Neural cell (in vitro differentiated cells): Measurements from ENCODE around the gene PARVB. TPM values are rescaled to one million over a fixed set of nuclear protein-coding genes. Genes with fewer than 3 reads are reported as not detected.

ENCODE experiments used
- H2AFZ ChIP-seq: fragments of 200-600, 300-800 bp; sonication (generic), shearing (Covaris generic); 2 replicates; pipeline ENCODE4 v1.6.0; 2014; ENCODE audit warnings: low read depth, mild to moderate bottlenecking, antibody characterized with exemption, low read length, moderate library complexity
- H3F3A ChIP-seq: fragments of 200-600 bp; shearing (Covaris generic); 2 replicates; pipeline ENCODE4 v1.6.1; 2016; ENCODE audit warnings: mild to moderate bottlenecking, moderate library complexity, mixed read lengths, antibody characterized with exemption, low read length; ENCODE audit not compliant: insufficient read depth, poor library complexity, severe bottlenecking
- H3K27ac ChIP-seq: fragments of 200-600, 300-800 bp; sonication (generic), shearing (Covaris generic); 2 replicates; pipeline ENCODE4 v1.5.1; 2014; ENCODE audit warnings: mild to moderate bottlenecking, low read length, moderate library complexity
- H3K27me3 ChIP-seq: fragments of 300-800, 200-600 bp; sonication (generic), shearing (Covaris generic); 2 replicates; pipeline ENCODE4 v1.6.0; 2014; ENCODE audit warnings: mild to moderate bottlenecking, low read depth, low read length, moderate library complexity; ENCODE audit not compliant: insufficient read depth
- H3K36me3 ChIP-seq: fragments of 300-800, 200-600 bp; sonication (generic), shearing (Covaris generic); 2 replicates; pipeline ENCODE4 v1.5.1; 2014; ENCODE audit warnings: mild to moderate bottlenecking, antibody characterized with exemption, low read length, moderate library complexity; ENCODE audit not compliant: insufficient read depth
- H3K4me2 ChIP-seq: fragments of 300-800, 200-600 bp; sonication (generic), shearing (Covaris generic); 2 replicates; pipeline ENCODE4 v1.6.0; 2014; ENCODE audit warnings: mild to moderate bottlenecking, low read length
- H3K4me3 ChIP-seq: fragments of 300-800, 200-600 bp; sonication (generic), shearing (Covaris generic); 2 replicates; pipeline ENCODE4 v1.5.1; 2014; ENCODE audit warnings: mild to moderate bottlenecking, low read length, moderate library complexity
- H3K79me2 ChIP-seq: fragments of 200-600 bp; shearing (Covaris generic); replicated peaks from 2 replicates; pipeline ENCODE4 v1.6.0; 2014; ENCODE audit warnings: mild to moderate bottlenecking, low read length, moderate library complexity; ENCODE audit not compliant: insufficient read depth
- H3K9ac ChIP-seq: fragments of 300-800, 200-600 bp; sonication (generic), shearing (Covaris generic); 2 replicates; pipeline ENCODE4 v1.6.1; 2016; ENCODE audit warnings: mild to moderate bottlenecking, low read length, mixed read lengths
- H3K9me2 ChIP-seq: fragments of 200-600 bp; shearing (Covaris generic); 2 replicates; pipeline ENCODE4 v1.6.1; 2016; ENCODE audit warnings: mild to moderate bottlenecking, low read length, mixed read lengths; ENCODE audit not compliant: insufficient read depth
- H3K9me3 ChIP-seq: fragments of 200-600, 300-800 bp; sonication (generic), shearing (Covaris generic); 2 replicates; pipeline ENCODE4 v1.6.1; 2016; ENCODE audit warnings: mild to moderate bottlenecking, mixed run types, low read length, moderate library complexity, mixed read lengths
- H4K20me1 ChIP-seq: fragments of 200-600 bp; shearing (Covaris generic); 2 replicates; pipeline ENCODE4 v1.6.1; 2016; ENCODE audit warnings: mild to moderate bottlenecking, mixed run types; ENCODE audit not compliant: insufficient read depth
- EP300 ChIP-seq: fragments of 450-650 bp; conservative IDR thresholded peaks from 2 replicates; pipeline ENCODE4 v1.6.1; 2014; ENCODE audit warnings: antibody characterized with exemption, mild to moderate bottlenecking, moderate library complexity; ENCODE audit not compliant: poor library complexity, severe bottlenecking
- EZH2 ChIP-seq: fragments of 200-600, 300-800 bp; shearing (Covaris generic), sonication (generic); IDR thresholded peaks from 2 replicates; pipeline ENCODE4 v1.6.1; 2014; ENCODE audit warnings: antibody characterized with exemption, low read length, borderline replicate concordance, mild to moderate bottlenecking; ENCODE audit not compliant: insufficient read depth, poor library complexity, severe bottlenecking
- MXI1 ChIP-seq: fragments of 450-650 bp; conservative IDR thresholded peaks from 2 replicates; pipeline ENCODE4 v1.6.1; 2014; ENCODE audit warnings: antibody characterized with exemption, mild to moderate bottlenecking; ENCODE audit not compliant: poor library complexity, severe bottlenecking
- POLR2AphosphoS5 ChIP-seq: IDR thresholded peaks from 2 replicates; pipeline ENCODE4 v1.6.1; 2012
- RAD21 ChIP-seq: fragments of 450-650 bp; conservative IDR thresholded peaks from 2 replicates; pipeline ENCODE4 v1.6.1; 2014; ENCODE audit warnings: antibody characterized with exemption, mild to moderate bottlenecking, moderate library complexity
- SMC3 ChIP-seq: fragments of 450-650 bp; conservative IDR thresholded peaks from 2 replicates; pipeline ENCODE4 v1.6.1; 2014; ENCODE audit warnings: antibody characterized with exemption, mild to moderate bottlenecking, moderate library complexity; ENCODE audit not compliant: poor library complexity
- TAF1 ChIP-seq: IDR thresholded peaks from 2 replicates; pipeline ENCODE4 v1.6.1; 2012; ENCODE audit warnings: low read depth
- polyA plus RNA-seq: library from polyadenylated mRNA; depleted of rRNA; stranded (reverse); fragments of >200 nt; gene quantifications from 2 replicates; pipeline ENCODE4 v1.2.3, GENCODE V29; 2014
- TF ChIP-seq, protein P1 (sequence below): IDR thresholded peaks from 2 replicates; pipeline ENCODE4 v1.6.1; 2012; ENCODE audit warnings: borderline replicate concordance
- TF ChIP-seq, protein P2 (sequence below): fragments of 450-650 bp; IDR thresholded peaks from 2 replicates; pipeline ENCODE4 v1.5.1; 2014; ENCODE audit warnings: antibody characterized with exemption, mild to moderate bottlenecking, moderate library complexity; ENCODE audit not compliant: poor library complexity, severe bottlenecking

PARVB gene
- polyA plus RNA-seq, 1 donor from 2014 or later, result 1.2 TPM

DNA sequence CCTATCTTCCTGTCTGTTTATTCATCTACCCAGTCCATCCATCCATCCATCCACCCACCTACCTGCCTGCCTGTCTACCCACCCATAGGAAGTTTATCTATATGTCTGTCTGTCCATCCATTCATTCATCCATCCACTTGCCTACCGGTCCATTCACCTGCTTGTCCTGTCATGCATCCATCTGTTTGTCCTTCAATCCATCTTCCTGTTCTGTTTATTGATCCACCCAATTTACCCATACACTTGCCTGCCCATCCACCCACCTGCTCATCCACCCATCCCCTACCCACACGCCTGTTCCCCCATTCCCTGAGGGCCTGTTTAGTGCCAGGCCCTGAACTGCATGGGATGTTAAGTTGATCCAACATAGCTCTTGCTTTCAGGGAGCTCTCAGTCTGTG is 175.1 kb downstream of the PARVB start:
- Histone ChIP-seq H2AFZ (no peak overlapping the region), H3K9me2 (no peaks in the 10 kb centered on the region), H4K20me1 (no peaks in the 10 kb centered on the region), H3K9me3 (no peaks in the 10 kb centered on the region), H3K36me3 (no peaks in the 10 kb centered on the region), H3K4me2 (no peak overlapping the region), H3K9ac (no peak overlapping the region), H3F3A (no peaks in the 10 kb centered on the region), H3K27ac (no peak overlapping the region), H3K4me3 (no peak overlapping the region), H3K27me3 (no peaks in the 10 kb centered on the region), H3K79me2 (no peaks in the 10 kb centered on the region)
- TF ChIP-seq, protein P1, sequence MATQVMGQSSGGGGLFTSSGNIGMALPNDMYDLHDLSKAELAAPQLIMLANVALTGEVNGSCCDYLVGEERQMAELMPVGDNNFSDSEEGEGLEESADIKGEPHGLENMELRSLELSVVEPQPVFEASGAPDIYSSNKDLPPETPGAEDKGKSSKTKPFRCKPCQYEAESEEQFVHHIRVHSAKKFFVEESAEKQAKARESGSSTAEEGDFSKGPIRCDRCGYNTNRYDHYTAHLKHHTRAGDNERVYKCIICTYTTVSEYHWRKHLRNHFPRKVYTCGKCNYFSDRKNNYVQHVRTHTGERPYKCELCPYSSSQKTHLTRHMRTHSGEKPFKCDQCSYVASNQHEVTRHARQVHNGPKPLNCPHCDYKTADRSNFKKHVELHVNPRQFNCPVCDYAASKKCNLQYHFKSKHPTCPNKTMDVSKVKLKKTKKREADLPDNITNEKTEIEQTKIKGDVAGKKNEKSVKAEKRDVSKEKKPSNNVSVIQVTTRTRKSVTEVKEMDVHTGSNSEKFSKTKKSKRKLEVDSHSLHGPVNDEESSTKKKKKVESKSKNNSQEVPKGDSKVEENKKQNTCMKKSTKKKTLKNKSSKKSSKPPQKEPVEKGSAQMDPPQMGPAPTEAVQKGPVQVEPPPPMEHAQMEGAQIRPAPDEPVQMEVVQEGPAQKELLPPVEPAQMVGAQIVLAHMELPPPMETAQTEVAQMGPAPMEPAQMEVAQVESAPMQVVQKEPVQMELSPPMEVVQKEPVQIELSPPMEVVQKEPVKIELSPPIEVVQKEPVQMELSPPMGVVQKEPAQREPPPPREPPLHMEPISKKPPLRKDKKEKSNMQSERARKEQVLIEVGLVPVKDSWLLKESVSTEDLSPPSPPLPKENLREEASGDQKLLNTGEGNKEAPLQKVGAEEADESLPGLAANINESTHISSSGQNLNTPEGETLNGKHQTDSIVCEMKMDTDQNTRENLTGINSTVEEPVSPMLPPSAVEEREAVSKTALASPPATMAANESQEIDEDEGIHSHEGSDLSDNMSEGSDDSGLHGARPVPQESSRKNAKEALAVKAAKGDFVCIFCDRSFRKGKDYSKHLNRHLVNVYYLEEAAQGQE, result no peak
- TF ChIP-seq POLR2AphosphoS5, result no peak
- TF ChIP-seq MXI1, result no peak
- TF ChIP-seq, protein P2, sequence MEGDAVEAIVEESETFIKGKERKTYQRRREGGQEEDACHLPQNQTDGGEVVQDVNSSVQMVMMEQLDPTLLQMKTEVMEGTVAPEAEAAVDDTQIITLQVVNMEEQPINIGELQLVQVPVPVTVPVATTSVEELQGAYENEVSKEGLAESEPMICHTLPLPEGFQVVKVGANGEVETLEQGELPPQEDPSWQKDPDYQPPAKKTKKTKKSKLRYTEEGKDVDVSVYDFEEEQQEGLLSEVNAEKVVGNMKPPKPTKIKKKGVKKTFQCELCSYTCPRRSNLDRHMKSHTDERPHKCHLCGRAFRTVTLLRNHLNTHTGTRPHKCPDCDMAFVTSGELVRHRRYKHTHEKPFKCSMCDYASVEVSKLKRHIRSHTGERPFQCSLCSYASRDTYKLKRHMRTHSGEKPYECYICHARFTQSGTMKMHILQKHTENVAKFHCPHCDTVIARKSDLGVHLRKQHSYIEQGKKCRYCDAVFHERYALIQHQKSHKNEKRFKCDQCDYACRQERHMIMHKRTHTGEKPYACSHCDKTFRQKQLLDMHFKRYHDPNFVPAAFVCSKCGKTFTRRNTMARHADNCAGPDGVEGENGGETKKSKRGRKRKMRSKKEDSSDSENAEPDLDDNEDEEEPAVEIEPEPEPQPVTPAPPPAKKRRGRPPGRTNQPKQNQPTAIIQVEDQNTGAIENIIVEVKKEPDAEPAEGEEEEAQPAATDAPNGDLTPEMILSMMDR, result no peak
- no peak for TF ChIP-seq TAF1
- TF ChIP-seq SMC3, result no peak
- no peak for TF ChIP-seq RAD21
- TF ChIP-seq EP300, result no peak

DNA sequence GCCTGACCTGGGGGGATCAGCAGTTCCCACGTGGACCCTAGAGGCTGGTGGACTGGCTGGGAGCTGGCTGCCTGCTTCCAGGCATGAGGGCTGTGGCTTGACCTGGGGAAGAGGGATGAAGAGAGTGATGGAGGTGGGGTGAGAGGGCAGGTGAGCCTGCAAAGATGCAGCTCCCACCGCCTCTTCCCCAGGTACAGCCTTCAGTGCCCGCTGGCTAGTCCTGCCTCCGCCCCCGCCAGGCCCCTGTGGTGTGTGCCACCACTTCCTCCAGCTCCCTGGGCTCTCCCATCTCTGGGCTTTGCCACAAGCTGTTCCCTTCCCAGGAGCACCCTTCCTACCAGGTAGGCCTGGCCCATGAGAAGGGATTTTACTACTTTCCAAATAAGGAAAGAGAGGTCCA is 175.8 kb downstream of the PARVB start:
- H3K27me3 ChIP-seq, result no peaks in the 10 kb centered on the region
- H3K9me2 ChIP-seq, result no peaks in the 10 kb centered on the region
- no peak overlapping the region for H2AFZ ChIP-seq
- no peaks in the 10 kb centered on the region for H3K36me3 ChIP-seq
- no peaks in the 10 kb centered on the region for H3K79me2 ChIP-seq
- no peak overlapping the region for H3K4me3 ChIP-seq
- H3K9me3 ChIP-seq, result no peaks in the 10 kb centered on the region
- no peaks in the 10 kb centered on the region for H4K20me1 ChIP-seq
- no peaks in the 10 kb centered on the region for H3F3A ChIP-seq
- TF ChIP-seq, protein P2, result no peak
- no peak for TF ChIP-seq TAF1
- no peak for TF ChIP-seq MXI1
- TF ChIP-seq, protein P1, result no peak
- TF ChIP-seq EP300, result no peak
- no peak for TF ChIP-seq SMC3
- TF ChIP-seq POLR2AphosphoS5, result no peak
- no peak for TF ChIP-seq EZH2
- no peak overlapping the region for H3K4me2 ChIP-seq
- H3K27ac ChIP-seq, result no peak overlapping the region
- no peak overlapping the region for H3K9ac ChIP-seq
